ENCODE results near the gene CPN1. TPM values are rescaled to one million over a fixed set of nuclear protein-coding genes. Genes with fewer than 3 reads are reported as not detected.
"Not testable (repeated sequence)": the region's sequence is repeated elsewhere in the genome, so short reads cannot be mapped to it uniquely, and the experiment has no call there.

CPN1 gene
- total RNA-seq, 1 experiment from 2014 or later = not detected

- no peak for TF ChIP-seq CTCF (conservative IDR thresholded peaks at IDR 0.05)
- Mint-ChIP-seq H3K27me3 (ENCODE audit: low read depth) (peaks cover 3% of the 10 kb centered on the region), H3K4me3 (no peak overlapping the region), H3K4me1 (no peaks in the 10 kb centered on the region), H3K9me3 (no peaks in the 10 kb centered on the region), H3K27ac (no peak overlapping the region), H3K36me3 (ENCODE audit: insufficient read depth in 1 of 3, low read depth in 3 of 3) (no peaks in the 10 kb centered on the region)
- no peak overlapping the region for H3K18ac ChIP-seq (ENCODE audit: insufficient read length, low read depth, low read length)
- no peaks in the 10 kb centered on the region for H3K27me3 ChIP-seq (ENCODE audit: insufficient read depth, low read length)
- no peak overlapping the region for H2BK15ac ChIP-seq (ENCODE audit: low read depth, low read length)
- DNase-seq = no peak
- no peaks in the 10 kb centered on the region for H3K9me3 ChIP-seq (ENCODE audit: control insufficient read depth, low read depth, low read length)
- H2BK12ac ChIP-seq (ENCODE audit: insufficient read length, low read depth, low read length) = no peak overlapping the region
- no CpG with 5 or more reads among the region's 1 CpG for WGBS (ENCODE audit: extremely low coverage, insufficient read length, low lambda C conversion rate)
- no peak overlapping the region for H3K4me2 ChIP-seq (ENCODE audit: insufficient read depth, insufficient read length, low read length)
- H3K79me1 ChIP-seq (ENCODE audit: insufficient read depth, low read depth, low read length, poor library complexity, severe bottlenecking) = no peaks in the 10 kb centered on the region
- no peak overlapping the region for H3K23ac ChIP-seq (ENCODE audit: insufficient read length, low read depth, low read length)
- no peak overlapping the region for H3K9ac ChIP-seq (ENCODE audit: extremely low read depth, insufficient read length, low read length)
- H3T11ph ChIP-seq (ENCODE audit: low read length) = no peak overlapping the region
- no peaks in the 10 kb centered on the region for H3K79me2 ChIP-seq (ENCODE audit: insufficient read depth, low read length)
- no peak overlapping the region for H2AFZ ChIP-seq (ENCODE audit: low read length)
- no peak overlapping the region for H4K91ac ChIP-seq (ENCODE audit: insufficient read length, low read depth, low read length)
- no peak overlapping the region for H4K8ac ChIP-seq (replicated peaks; ENCODE audit: insufficient read length, low read depth, low read length)
- no peak overlapping the region for H2AK5ac ChIP-seq (ENCODE audit: insufficient read length, low read length)
- H3K4ac ChIP-seq (ENCODE audit: low read depth, low read length) = no peak overlapping the region
- no peaks in the 10 kb centered on the region for H3K23me2 ChIP-seq (ENCODE audit: insufficient read length, low read depth, low read length, poor library complexity, severe bottlenecking)
- no peak overlapping the region for H3K14ac ChIP-seq (ENCODE audit: insufficient read depth, low read length)
- no peak overlapping the region for H2BK120ac ChIP-seq (ENCODE audit: low read depth, low read length, poor library complexity, severe bottlenecking)
- no peak overlapping the region for H2BK5ac ChIP-seq (ENCODE audit: insufficient read length, low read length)
- no peak overlapping the region for H3K27ac ChIP-seq (ENCODE audit: insufficient read length, low read depth, low read length)
- H3K4me1 ChIP-seq (ENCODE audit: insufficient read depth, low read length) = no peaks in the 10 kb centered on the region
- H4K20me1 ChIP-seq (ENCODE audit: control insufficient read depth, insufficient read depth, insufficient read length) = no peaks in the 10 kb centered on the region
- H3K56ac ChIP-seq (ENCODE audit: insufficient read length, low read depth, low read length) = no peak overlapping the region
- H4K5ac ChIP-seq (ENCODE audit: insufficient read length, low read depth, low read length) = no peak overlapping the region
- no peak overlapping the region for H2BK20ac ChIP-seq (ENCODE audit: low read depth, low read length, poor library complexity, severe bottlenecking)
These were observed 2.0 kb upstream of the CPN1 start for GRCh38 chr10:100083623-100084022.

- H3K23ac ChIP-seq (ENCODE audit: insufficient read length, low read depth, low read length); H2BK5ac ChIP-seq (ENCODE audit: insufficient read length, low read length); H2BK120ac ChIP-seq (ENCODE audit: low read depth, low read length, poor library complexity, severe bottlenecking); H3K79me1 ChIP-seq (ENCODE audit: insufficient read depth, low read depth, low read length, poor library complexity, severe bottlenecking); H4K20me1 ChIP-seq (ENCODE audit: control insufficient read depth, insufficient read depth, insufficient read length); DNase-seq; H3K4me1 Mint-ChIP-seq; H3K56ac ChIP-seq (ENCODE audit: insufficient read length, low read depth, low read length); H3T11ph ChIP-seq (ENCODE audit: low read length); H3K27ac ChIP-seq (ENCODE audit: insufficient read length, low read depth, low read length); H3K4me1 ChIP-seq (ENCODE audit: insufficient read depth, low read length); H4K91ac ChIP-seq (ENCODE audit: insufficient read length, low read depth, low read length); H2AFZ ChIP-seq (ENCODE audit: low read length); H3K23me2 ChIP-seq (ENCODE audit: insufficient read length, low read depth, low read length, poor library complexity, severe bottlenecking); H3K27me3 Mint-ChIP-seq (ENCODE audit: low read depth); H3K9me3 Mint-ChIP-seq; H3K18ac ChIP-seq (ENCODE audit: insufficient read length, low read depth, low read length); H3K27me3 ChIP-seq (ENCODE audit: insufficient read depth, low read length); H2BK12ac ChIP-seq (ENCODE audit: insufficient read length, low read depth, low read length); H3K79me2 ChIP-seq (ENCODE audit: insufficient read depth, low read length); H4K8ac ChIP-seq (replicated peaks; ENCODE audit: insufficient read length, low read depth, low read length); H4K5ac ChIP-seq (ENCODE audit: insufficient read length, low read depth, low read length); H3K9me3 ChIP-seq (ENCODE audit: control insufficient read depth, low read depth, low read length); H3K9ac ChIP-seq (ENCODE audit: extremely low read depth, insufficient read length, low read length); H3K14ac ChIP-seq (ENCODE audit: insufficient read depth, low read length); H2AK5ac ChIP-seq (ENCODE audit: insufficient read length, low read length); H3K4ac ChIP-seq (ENCODE audit: low read depth, low read length); H2BK15ac ChIP-seq (ENCODE audit: low read depth, low read length); H3K4me2 ChIP-seq (ENCODE audit: insufficient read depth, insufficient read length, low read length); H3K36me3 Mint-ChIP-seq (ENCODE audit: insufficient read depth in 1 of 3, low read depth in 3 of 3); H3K4me3 Mint-ChIP-seq; H2BK20ac ChIP-seq (ENCODE audit: low read depth, low read length, poor library complexity, severe bottlenecking); H3K27ac Mint-ChIP-seq: not testable (repeated sequence)
These were observed 607 bp upstream of the CPN1 start for GRCh38 chr10:100082276-100082675.
